Measurements from ENCODE around the gene EMSY. TPM values are rescaled to one million over a fixed set of nuclear protein-coding genes. Genes with fewer than 3 reads are reported as not detected.
A peak's percentile ranks its signal among the peaks of the same experiment; 100 is the strongest.

EMSY gene
- total RNA-seq, 1 experiment from 2014 or later, result 19.7 TPM

DNA sequence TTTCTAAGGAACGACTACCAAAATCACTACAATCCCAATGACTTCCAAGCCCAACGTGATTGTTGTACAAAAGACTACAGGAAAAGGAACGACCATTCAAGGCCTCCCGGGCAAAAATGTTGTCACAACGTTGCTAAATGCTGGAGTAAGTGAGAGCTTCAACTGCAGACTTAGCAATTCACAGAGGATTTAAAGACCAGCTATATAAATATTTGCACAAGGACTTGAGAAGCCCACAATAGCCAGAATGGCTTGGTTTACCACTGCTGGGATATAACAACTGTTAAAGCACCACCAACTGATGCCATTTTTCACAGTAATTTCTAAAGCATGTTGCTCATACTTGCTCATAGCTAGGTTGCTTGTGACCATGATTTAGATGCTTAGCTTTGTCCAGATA is 78.3 kb downstream of the EMSY start:
- Mint-ChIP-seq H3K9me3 (ENCODE audit: unreplicated experiment) (no peaks in the 10 kb centered on the region), H3K27ac (ENCODE audit: low read depth, unreplicated experiment) (no peak overlapping the region), H3K4me1 (ENCODE audit: insufficient read depth, unreplicated experiment) (peaks cover 11% of the 10 kb centered on the region), H3K36me3 (ENCODE audit: insufficient read depth, unreplicated experiment) (peaks cover 22% of the 10 kb centered on the region), H3K4me3 (ENCODE audit: unreplicated experiment) (no peak overlapping the region), H3K27me3 (ENCODE audit: insufficient read depth, unreplicated experiment) (no peaks in the 10 kb centered on the region)
- intact Hi-C loops (cut with micrococcal nuclease), result no loop called here
- no peak for DNase-seq (ENCODE audit: unreplicated experiment)
- CTCF ChIA-PET, result interaction anchor here (1.1 to 1.2 kb wide), 2 partner anchors 11 to 12 kb away, joined by 3 to 4 read pairs; no protein-coding TSS in a partner anchor
- POLR2A ChIA-PET, result no interaction called here
- TF ChIP-seq, protein P1, sequence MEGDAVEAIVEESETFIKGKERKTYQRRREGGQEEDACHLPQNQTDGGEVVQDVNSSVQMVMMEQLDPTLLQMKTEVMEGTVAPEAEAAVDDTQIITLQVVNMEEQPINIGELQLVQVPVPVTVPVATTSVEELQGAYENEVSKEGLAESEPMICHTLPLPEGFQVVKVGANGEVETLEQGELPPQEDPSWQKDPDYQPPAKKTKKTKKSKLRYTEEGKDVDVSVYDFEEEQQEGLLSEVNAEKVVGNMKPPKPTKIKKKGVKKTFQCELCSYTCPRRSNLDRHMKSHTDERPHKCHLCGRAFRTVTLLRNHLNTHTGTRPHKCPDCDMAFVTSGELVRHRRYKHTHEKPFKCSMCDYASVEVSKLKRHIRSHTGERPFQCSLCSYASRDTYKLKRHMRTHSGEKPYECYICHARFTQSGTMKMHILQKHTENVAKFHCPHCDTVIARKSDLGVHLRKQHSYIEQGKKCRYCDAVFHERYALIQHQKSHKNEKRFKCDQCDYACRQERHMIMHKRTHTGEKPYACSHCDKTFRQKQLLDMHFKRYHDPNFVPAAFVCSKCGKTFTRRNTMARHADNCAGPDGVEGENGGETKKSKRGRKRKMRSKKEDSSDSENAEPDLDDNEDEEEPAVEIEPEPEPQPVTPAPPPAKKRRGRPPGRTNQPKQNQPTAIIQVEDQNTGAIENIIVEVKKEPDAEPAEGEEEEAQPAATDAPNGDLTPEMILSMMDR (IDR thresholded peaks at IDR 0.05; ENCODE audit: unreplicated experiment), result no peak
- no TSS peak for BruUV-seq (replicated peaks)

DNA sequence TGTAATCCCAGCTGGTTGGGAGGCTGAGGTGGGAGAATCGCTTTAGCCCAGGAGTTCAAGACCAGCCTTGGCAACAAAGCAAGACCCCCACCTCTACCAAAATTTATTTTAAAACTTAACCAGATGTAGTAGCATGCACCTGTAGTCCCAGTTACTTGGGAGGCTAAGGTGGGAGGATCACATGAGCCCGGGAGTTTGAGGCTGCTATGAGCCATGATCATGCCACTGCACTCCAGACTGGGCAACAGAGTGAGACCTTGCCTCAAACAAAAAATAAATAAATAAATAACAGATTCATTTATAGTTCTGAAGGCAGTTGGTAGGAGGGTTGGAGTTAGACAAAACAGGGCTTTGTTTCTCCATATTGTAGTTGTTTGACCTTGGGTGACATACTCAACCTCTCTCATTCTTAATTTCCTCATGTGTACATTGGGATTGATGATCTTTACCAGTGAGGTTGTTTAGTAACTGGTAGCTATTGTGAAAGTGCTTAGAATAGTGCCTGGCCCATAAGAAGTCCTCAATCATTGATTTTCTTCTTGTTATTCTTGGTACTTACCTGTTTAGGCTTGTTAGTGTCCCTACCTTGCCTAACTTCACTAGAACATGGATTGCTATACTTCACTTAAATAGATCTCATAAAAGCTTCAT is 79.1 kb downstream of the EMSY start:
- Mint-ChIP-seq H3K27ac (ENCODE audit: low read depth, unreplicated experiment) (no peak overlapping the region), H3K36me3 (ENCODE audit: insufficient read depth, unreplicated experiment) (peaks cover 28% of the 10 kb centered on the region), H3K27me3 (ENCODE audit: insufficient read depth, unreplicated experiment) (no peaks in the 10 kb centered on the region), H3K4me1 (ENCODE audit: insufficient read depth, unreplicated experiment) (peaks cover 11% of the 10 kb centered on the region), H3K4me3 (ENCODE audit: unreplicated experiment) (no peak overlapping the region), H3K9me3 (ENCODE audit: unreplicated experiment) (no peaks in the 10 kb centered on the region)
- TF ChIP-seq, protein P1 (IDR thresholded peaks at IDR 0.05; ENCODE audit: unreplicated experiment), result no peak
- BruUV-seq (replicated peaks), result no TSS peak
- POLR2A ChIA-PET, result no interaction called here
- intact Hi-C loops (cut with micrococcal nuclease), result no loop called here
- CTCF ChIA-PET, result interaction anchor here (0.6 to 1.2 kb wide), 4 partner anchors 11 to 627 kb away, joined by 3 to 4 read pairs (median 3); no protein-coding TSS in a partner anchor
- no peak for DNase-seq (ENCODE audit: unreplicated experiment)

DNA sequence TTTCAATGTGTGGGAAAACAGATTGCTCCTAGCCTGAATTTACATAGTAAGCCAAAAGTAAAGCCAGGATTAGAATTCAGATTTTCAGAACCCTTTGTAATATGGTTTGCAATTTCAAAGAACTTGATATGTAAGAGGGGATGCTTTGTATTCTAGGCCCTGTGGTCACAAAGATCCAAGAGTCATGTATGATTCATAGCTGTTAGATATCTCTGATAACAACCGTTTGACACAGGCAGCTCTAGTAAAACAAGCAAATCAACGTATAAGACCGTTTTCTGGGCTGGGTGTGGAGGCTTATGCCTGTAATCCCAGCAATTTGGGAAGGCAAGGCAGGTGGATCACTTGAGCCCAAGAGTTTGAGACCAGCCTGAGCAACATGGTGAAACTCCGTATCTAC is 79.6 kb downstream of the EMSY start:
- peak; percentile 2 for DNase-seq (ENCODE audit: unreplicated experiment)
- H3K27me3 Mint-ChIP-seq (ENCODE audit: insufficient read depth, unreplicated experiment), result no peaks in the 10 kb centered on the region
- peaks cover 11% of the 10 kb centered on the region for H3K4me1 Mint-ChIP-seq (ENCODE audit: insufficient read depth, unreplicated experiment)
- H3K27ac Mint-ChIP-seq (ENCODE audit: low read depth, unreplicated experiment), result no peak overlapping the region
- BruUV-seq (replicated peaks), result no TSS peak
- TF ChIP-seq, protein P1 (IDR thresholded peaks at IDR 0.05; ENCODE audit: unreplicated experiment), result no peak
- H3K36me3 Mint-ChIP-seq (ENCODE audit: insufficient read depth, unreplicated experiment), result peaks cover 28% of the 10 kb centered on the region
- no peak overlapping the region for H3K4me3 Mint-ChIP-seq (ENCODE audit: unreplicated experiment)
- intact Hi-C loops (cut with micrococcal nuclease), result no loop called here
- POLR2A ChIA-PET, result interaction anchor here (0.5 to 1.2 kb wide), 3 partner anchors 9 to 80 kb away, joined by 3 to 4 read pairs (median 4); partner anchors contain the start of gene EMSY
- CTCF ChIA-PET, result interaction anchor here (0.6 to 1.1 kb wide), 6 partner anchors 11 to 628 kb away, joined by 3 to 4 read pairs (median 4); no protein-coding TSS in a partner anchor
- H3K9me3 Mint-ChIP-seq (ENCODE audit: unreplicated experiment), result no peaks in the 10 kb centered on the region

DNA sequence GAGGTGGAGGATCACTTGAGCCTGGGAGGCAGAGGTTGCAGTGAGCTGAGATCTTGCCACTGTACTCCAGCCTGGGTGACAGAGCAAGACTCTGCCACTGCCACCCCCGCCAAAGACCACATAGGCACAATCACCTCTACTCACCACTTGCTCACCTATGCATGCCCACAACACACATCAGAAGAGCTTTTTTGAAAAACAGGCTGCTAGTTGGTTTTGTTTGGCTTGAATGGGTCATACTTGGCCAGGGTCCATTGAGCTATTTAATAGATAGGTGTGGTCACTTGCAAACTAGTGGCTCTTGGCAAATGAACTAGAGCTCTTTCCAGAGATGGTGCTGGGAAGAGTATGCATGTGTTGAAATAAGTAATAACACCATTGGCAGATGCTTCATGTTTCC is 80.1 kb downstream of the EMSY start:
- Mint-ChIP-seq H3K9me3 (ENCODE audit: unreplicated experiment) (no peaks in the 10 kb centered on the region), H3K27ac (ENCODE audit: low read depth, unreplicated experiment) (no peak overlapping the region), H3K4me1 (ENCODE audit: insufficient read depth, unreplicated experiment) (peaks cover 11% of the 10 kb centered on the region), H3K27me3 (ENCODE audit: insufficient read depth, unreplicated experiment) (no peaks in the 10 kb centered on the region), H3K4me3 (ENCODE audit: unreplicated experiment) (no peak overlapping the region), H3K36me3 (ENCODE audit: insufficient read depth, unreplicated experiment) (peaks cover 33% of the 10 kb centered on the region)
- DNase-seq (ENCODE audit: unreplicated experiment), result peak; percentile 78
- intact Hi-C loops (cut with micrococcal nuclease), result no loop called here
- BruUV-seq (replicated peaks), result no TSS peak
- POLR2A ChIA-PET, result interaction anchor here (0.5 to 1.2 kb wide), 4 partner anchors 8 to 80 kb away, joined by 3 to 4 read pairs (median 4); partner anchors contain the start of gene EMSY
- TF ChIP-seq, protein P1 (IDR thresholded peaks at IDR 0.05; ENCODE audit: unreplicated experiment), result no peak
- CTCF ChIA-PET, result interaction anchor here (0.7 to 1.1 kb wide), 3 partner anchors 11 to 318 kb away, joined by 4 read pairs; no protein-coding TSS in a partner anchor

All from MCF 10A (cell line).